ENCODE measurements around the gene CWC22.

CWC22 gene

DNA sequence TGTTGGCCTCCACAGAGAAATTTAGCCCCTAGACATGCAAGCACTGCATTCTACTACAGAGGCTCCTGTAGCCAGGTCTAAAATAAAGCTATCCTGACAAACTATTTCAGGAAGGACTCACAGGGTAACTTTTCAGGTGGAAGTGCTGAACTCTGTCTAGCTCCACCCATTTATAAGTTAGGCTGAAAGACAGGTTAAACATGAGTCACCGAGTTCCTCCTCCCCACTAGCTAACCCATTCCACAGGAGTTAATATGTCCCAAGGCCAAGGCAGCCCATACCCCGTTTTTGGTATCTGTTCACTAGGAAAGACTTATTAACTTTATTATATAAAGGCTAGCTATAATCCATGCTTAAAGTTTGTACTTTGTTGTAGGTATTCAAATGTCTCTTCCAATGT, 3.5 kb downstream of the CWC22 start:
- Histone ChIP-seq H4K8ac (ENCODE audit: low read length) (no peak overlapping the region), H3K14ac (ENCODE audit: low read length in 2 of 2) (no peak overlapping the region), H4K91ac (ENCODE audit: low read length) (no peak overlapping the region), H3K4me3 (ENCODE audit: insufficient read depth in 1 of 2, low read depth in 1 of 2, low read length in 2 of 2) (no peak overlapping the region), H2AFZ (ENCODE audit: low read depth, low read length) (no peak overlapping the region), H3K36me3 (ENCODE audit: control insufficient read depth in 1 of 2, insufficient read depth in 2 of 2, low read depth in 1 of 2, low read length in 2 of 2) (peaks cover 0 to 7% of the 10 kb centered on the region in 2 experiments), H2AK5ac (ENCODE audit: low read length, severe bottlenecking) (no peak overlapping the region), H2BK5ac (ENCODE audit: low read depth, low read length, poor library complexity, severe bottlenecking) (no peak overlapping the region), H2BK120ac (ENCODE audit: low read depth, low read length) (no peak overlapping the region), H3K4me2 (ENCODE audit: low read length, poor library complexity, severe bottlenecking) (no peak overlapping the region), H3K4me1 (ENCODE audit: control insufficient read depth, insufficient read depth, low read depth, low read length) (peaks cover 3% of the 10 kb centered on the region), H3K9ac (ENCODE audit: low read length) (no peak overlapping the region), H3K79me1 (replicated peaks; ENCODE audit: low read length, poor library complexity, severe bottlenecking) (peaks cover 18% of the 10 kb centered on the region), H3K9me3 (ENCODE audit: control insufficient read depth, low read length) (no peaks in the 10 kb centered on the region), H2BK15ac (ENCODE audit: low read depth, poor library complexity, severe bottlenecking) (no peak overlapping the region), H3K27me3 (ENCODE audit: control insufficient read depth in 1 of 2, insufficient read depth in 1 of 2, low read length in 2 of 2) (no peaks in the 10 kb centered on the region), H3K18ac (ENCODE audit: low read depth in 1 of 2, low read length in 2 of 2) (no peak overlapping the region), H3K23ac (ENCODE audit: low read length in 2 of 2) (no peak overlapping the region), H3K4ac (ENCODE audit: low read depth in 1 of 2, low read length in 2 of 2) (no peak overlapping the region), H3K27ac (ENCODE audit: low read length, poor library complexity, severe bottlenecking) (no peak overlapping the region), H2BK12ac (ENCODE audit: low read length in 2 of 2) (no peak overlapping the region)
- 100% methylated on average over 1 of the region's 2 CpGs for WGBS
- no peak for DNase-seq

DNA sequence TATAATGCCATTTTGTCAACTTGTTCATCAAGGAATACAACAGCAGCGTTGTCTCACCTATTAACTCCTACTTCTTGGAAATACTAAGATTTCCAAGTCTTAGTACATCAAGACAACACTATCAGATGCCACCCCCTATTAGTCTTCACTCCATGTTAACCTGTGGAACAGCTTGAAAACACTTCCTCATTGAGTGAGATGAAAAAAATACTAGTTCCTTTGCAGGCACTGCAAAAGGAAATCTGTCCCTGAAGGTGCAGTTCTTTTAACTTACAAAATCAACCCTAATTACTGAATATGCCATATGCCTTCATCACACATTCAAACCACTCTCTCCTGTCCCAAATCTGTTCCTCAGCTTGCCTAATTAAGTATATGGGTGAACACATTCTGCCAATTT, 4.0 kb downstream of the CWC22 start:
- Histone ChIP-seq H3K9ac (ENCODE audit: low read length) (no peak overlapping the region), H3K14ac (ENCODE audit: low read length in 2 of 2) (no peak overlapping the region), H3K18ac (ENCODE audit: low read depth in 1 of 2, low read length in 2 of 2) (no peak overlapping the region), H2BK120ac (ENCODE audit: low read depth, low read length) (no peak overlapping the region), H3K4me3 (ENCODE audit: insufficient read depth in 1 of 2, low read depth in 1 of 2, low read length in 2 of 2) (no peak overlapping the region), H2BK5ac (ENCODE audit: low read depth, low read length, poor library complexity, severe bottlenecking) (no peak overlapping the region), H3K36me3 (ENCODE audit: control insufficient read depth in 1 of 2, insufficient read depth in 2 of 2, low read depth in 1 of 2, low read length in 2 of 2) (peaks cover 0 to 7% of the 10 kb centered on the region in 2 experiments), H3K9me3 (ENCODE audit: control insufficient read depth, low read length) (no peaks in the 10 kb centered on the region), H3K27ac (ENCODE audit: low read length, poor library complexity, severe bottlenecking) (no peak overlapping the region), H2AFZ (ENCODE audit: low read depth, low read length) (no peak overlapping the region), H4K91ac (ENCODE audit: low read length) (no peak overlapping the region), H2BK12ac (ENCODE audit: low read length in 2 of 2) (no peak overlapping the region), H3K23ac (ENCODE audit: low read length in 2 of 2) (no peak overlapping the region), H3K4me2 (ENCODE audit: low read length, poor library complexity, severe bottlenecking) (no peak overlapping the region), H3K4me1 (ENCODE audit: control insufficient read depth, insufficient read depth, low read depth, low read length) (peaks cover 3% of the 10 kb centered on the region), H3K27me3 (ENCODE audit: control insufficient read depth in 1 of 2, insufficient read depth in 1 of 2, low read length in 2 of 2) (no peaks in the 10 kb centered on the region), H3K79me1 (replicated peaks; ENCODE audit: low read length, poor library complexity, severe bottlenecking) (peaks cover 18% of the 10 kb centered on the region), H3K4ac (ENCODE audit: low read depth in 1 of 2, low read length in 2 of 2) (no peak overlapping the region), H2AK5ac (ENCODE audit: low read length, severe bottlenecking) (no peak overlapping the region), H2BK15ac (ENCODE audit: low read depth, poor library complexity, severe bottlenecking) (no peak overlapping the region), H4K8ac (ENCODE audit: low read length) (no peak overlapping the region)
- no peak for DNase-seq
- WGBS, result 100% methylated on average over 1 of the region's 1 CpG

DNA sequence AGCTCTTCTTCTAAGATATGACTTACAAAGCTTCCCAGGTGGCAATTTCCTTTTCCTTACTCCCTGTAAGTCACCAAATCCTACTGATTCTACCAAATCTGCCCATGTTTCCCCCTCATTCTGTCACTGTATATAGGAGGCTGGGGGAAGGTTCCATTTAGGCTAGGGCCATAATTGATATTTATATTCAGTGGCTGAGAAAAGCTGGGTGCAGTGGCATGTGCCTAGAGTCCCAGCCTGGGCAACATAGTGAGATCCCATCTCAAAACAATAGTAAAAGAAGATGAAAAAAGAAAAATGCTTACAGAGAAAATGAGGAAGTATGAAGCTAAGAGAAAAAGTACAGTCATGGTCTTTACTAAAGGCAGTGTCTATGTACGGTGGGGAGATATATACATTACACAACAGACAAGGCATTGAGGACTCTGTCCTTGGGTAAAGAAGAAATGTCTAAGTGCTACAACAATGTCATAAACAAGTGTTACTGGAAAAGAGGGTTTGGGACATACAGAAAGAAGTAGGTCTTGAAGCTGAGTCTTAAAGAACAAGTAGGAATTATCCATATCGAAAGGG, 4.8 kb downstream of the CWC22 start:
- no peaks in the 10 kb centered on the region for H3K27me3 ChIP-seq (ENCODE audit: control insufficient read depth in 1 of 2, insufficient read depth in 1 of 2, low read length in 2 of 2)
- H4K91ac ChIP-seq (ENCODE audit: low read length), result no peak overlapping the region
- H3K4ac ChIP-seq (ENCODE audit: low read depth in 1 of 2, low read length in 2 of 2), result no peak overlapping the region
- H2BK5ac ChIP-seq (ENCODE audit: low read depth, low read length, poor library complexity, severe bottlenecking), result no peak overlapping the region
- H2AK5ac ChIP-seq (ENCODE audit: low read length, severe bottlenecking), result no peak overlapping the region
- H3K4me3 ChIP-seq (ENCODE audit: insufficient read depth in 1 of 2, low read depth in 1 of 2, low read length in 2 of 2), result no peak overlapping the region
- H3K9ac ChIP-seq (ENCODE audit: low read length), result no peak overlapping the region
- H3K4me1 ChIP-seq (ENCODE audit: control insufficient read depth, insufficient read depth, low read depth, low read length), result peaks cover 3% of the 10 kb centered on the region
- peaks cover 20% of the 10 kb centered on the region for H3K79me1 ChIP-seq (replicated peaks; ENCODE audit: low read length, poor library complexity, severe bottlenecking)
- DNase-seq, result no peak
- H3K9me3 ChIP-seq (ENCODE audit: control insufficient read depth, low read length), result no peaks in the 10 kb centered on the region
- whole genome bisulfite sequencing, result 98% methylated on average over 2 of the region's 2 CpGs
- no peak overlapping the region for H3K23ac ChIP-seq (ENCODE audit: low read length in 2 of 2)
- no peak overlapping the region for H2BK15ac ChIP-seq (ENCODE audit: low read depth, poor library complexity, severe bottlenecking)
- H2BK120ac ChIP-seq (ENCODE audit: low read depth, low read length), result no peak overlapping the region
- no peak overlapping the region for H3K14ac ChIP-seq (ENCODE audit: low read length in 2 of 2)
- H3K4me2 ChIP-seq (ENCODE audit: low read length, poor library complexity, severe bottlenecking), result no peak overlapping the region
- H3K36me3 ChIP-seq (ENCODE audit: control insufficient read depth in 1 of 2, insufficient read depth in 2 of 2, low read depth in 1 of 2, low read length in 2 of 2), result peaks cover 0 to 7% of the 10 kb centered on the region in 2 experiments
- no peak overlapping the region for H2BK12ac ChIP-seq (ENCODE audit: low read length in 2 of 2)
- H3K27ac ChIP-seq (ENCODE audit: low read length, poor library complexity, severe bottlenecking), result no peak overlapping the region
- no peak overlapping the region for H4K8ac ChIP-seq (ENCODE audit: low read length)
- H2AFZ ChIP-seq (ENCODE audit: low read depth, low read length), result no peak overlapping the region
- H3K18ac ChIP-seq (ENCODE audit: low read depth in 1 of 2, low read length in 2 of 2), result no peak overlapping the region

DNA sequence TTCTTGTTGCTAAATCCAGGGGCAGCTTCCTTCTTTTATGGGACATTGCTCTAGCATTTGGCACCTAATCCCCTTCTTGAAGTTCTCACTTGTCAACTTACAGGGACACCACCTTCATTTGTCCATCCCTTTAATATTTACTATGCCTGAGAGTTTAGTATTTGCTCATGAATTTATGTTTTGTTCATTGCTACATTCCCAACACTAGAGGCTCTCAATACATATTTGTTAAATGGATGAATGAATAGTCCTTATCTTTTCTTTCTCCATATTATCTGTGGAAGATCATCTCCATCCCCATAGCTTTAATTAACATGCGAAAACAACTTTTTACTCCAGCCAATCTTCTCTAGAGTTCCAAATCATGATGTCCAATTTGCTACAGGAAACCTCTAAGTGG, 5.4 kb downstream of the CWC22 start:
- H2AK5ac ChIP-seq (ENCODE audit: low read length, severe bottlenecking), result no peak overlapping the region
- no peak overlapping the region for H2BK15ac ChIP-seq (ENCODE audit: low read depth, poor library complexity, severe bottlenecking)
- no peak overlapping the region for H3K14ac ChIP-seq (ENCODE audit: low read length in 2 of 2)
- H2BK12ac ChIP-seq (ENCODE audit: low read length in 2 of 2), result no peak overlapping the region
- H3K36me3 ChIP-seq (ENCODE audit: control insufficient read depth in 1 of 2, insufficient read depth in 2 of 2, low read depth in 1 of 2, low read length in 2 of 2), result peaks cover 0 to 7% of the 10 kb centered on the region in 2 experiments
- H3K18ac ChIP-seq (ENCODE audit: low read depth in 1 of 2, low read length in 2 of 2), result no peak overlapping the region
- 97% methylated on average over 1 of the region's 1 CpG for WGBS
- H3K9me3 ChIP-seq (ENCODE audit: control insufficient read depth, low read length), result no peaks in the 10 kb centered on the region
- H3K27ac ChIP-seq (ENCODE audit: low read length, poor library complexity, severe bottlenecking), result no peak overlapping the region
- no peak overlapping the region for H3K9ac ChIP-seq (ENCODE audit: low read length)
- H3K4ac ChIP-seq (ENCODE audit: low read depth in 1 of 2, low read length in 2 of 2), result no peak overlapping the region
- H2AFZ ChIP-seq (ENCODE audit: low read depth, low read length), result no peak overlapping the region
- no peak for DNase-seq
- peaks cover 19% of the 10 kb centered on the region for H3K79me1 ChIP-seq (replicated peaks; ENCODE audit: low read length, poor library complexity, severe bottlenecking)
- H2BK5ac ChIP-seq (ENCODE audit: low read depth, low read length, poor library complexity, severe bottlenecking), result no peak overlapping the region
- peaks cover 3% of the 10 kb centered on the region for H3K4me1 ChIP-seq (ENCODE audit: control insufficient read depth, insufficient read depth, low read depth, low read length)
- H3K27me3 ChIP-seq (ENCODE audit: control insufficient read depth in 1 of 2, insufficient read depth in 1 of 2, low read length in 2 of 2), result no peaks in the 10 kb centered on the region
- no peak overlapping the region for H4K91ac ChIP-seq (ENCODE audit: low read length)
- no peak overlapping the region for H2BK120ac ChIP-seq (ENCODE audit: low read depth, low read length)
- no peak overlapping the region for H4K8ac ChIP-seq (ENCODE audit: low read length)
- H3K23ac ChIP-seq (ENCODE audit: low read length in 2 of 2), result no peak overlapping the region
- no peak overlapping the region for H3K4me2 ChIP-seq (ENCODE audit: low read length, poor library complexity, severe bottlenecking)
- H3K4me3 ChIP-seq (ENCODE audit: insufficient read depth in 1 of 2, low read depth in 1 of 2, low read length in 2 of 2), result no peak overlapping the region

Data from mesenchymal stem cell (in vitro differentiated cells and primary cell).